Gastrocnemius medialis (tissue), 4 donors: ENCODE results near the gene RAD51B.

ENCODE experiments used
- POLR2A ChIP-seq, 2 donors: fragments of 450-650 bp; IDR thresholded peaks; one replicate each; pipeline ENCODE4 v1.6.1; 2017; ENCODE audit warnings: antibody characterized with exemption in 2 of 2, mild to moderate bottlenecking in 2 of 2, moderate library complexity in 2 of 2
- TF ChIP-seq, protein P1 (sequence below), 5 experiments: fragments of 450-650 bp in 3 of 5; fragments of 200-600 bp in 2 of 5; sonication (generic) in 2 of 5; IDR thresholded peaks in 4 of 5; conservative IDR thresholded peaks in 1 of 5; 1 replicate in 4 of 5; 2 replicates in 1 of 5; pipeline ENCODE4 v1.5.1; 2016 to 2019; ENCODE audit warnings: antibody characterized with exemption in 5 of 5, mild to moderate bottlenecking in 3 of 5, moderate library complexity in 3 of 5

GRCh38 chr14:68679746-68680467 lies 860.3 kb downstream of the RAD51B start:
- TF ChIP-seq, protein P1, sequence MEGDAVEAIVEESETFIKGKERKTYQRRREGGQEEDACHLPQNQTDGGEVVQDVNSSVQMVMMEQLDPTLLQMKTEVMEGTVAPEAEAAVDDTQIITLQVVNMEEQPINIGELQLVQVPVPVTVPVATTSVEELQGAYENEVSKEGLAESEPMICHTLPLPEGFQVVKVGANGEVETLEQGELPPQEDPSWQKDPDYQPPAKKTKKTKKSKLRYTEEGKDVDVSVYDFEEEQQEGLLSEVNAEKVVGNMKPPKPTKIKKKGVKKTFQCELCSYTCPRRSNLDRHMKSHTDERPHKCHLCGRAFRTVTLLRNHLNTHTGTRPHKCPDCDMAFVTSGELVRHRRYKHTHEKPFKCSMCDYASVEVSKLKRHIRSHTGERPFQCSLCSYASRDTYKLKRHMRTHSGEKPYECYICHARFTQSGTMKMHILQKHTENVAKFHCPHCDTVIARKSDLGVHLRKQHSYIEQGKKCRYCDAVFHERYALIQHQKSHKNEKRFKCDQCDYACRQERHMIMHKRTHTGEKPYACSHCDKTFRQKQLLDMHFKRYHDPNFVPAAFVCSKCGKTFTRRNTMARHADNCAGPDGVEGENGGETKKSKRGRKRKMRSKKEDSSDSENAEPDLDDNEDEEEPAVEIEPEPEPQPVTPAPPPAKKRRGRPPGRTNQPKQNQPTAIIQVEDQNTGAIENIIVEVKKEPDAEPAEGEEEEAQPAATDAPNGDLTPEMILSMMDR (IDR thresholded peaks at IDR 0.05 in 4 of 5, conservative IDR thresholded peaks at IDR 0.05 in 1 of 5) = no peak
- no peak for TF ChIP-seq POLR2A (IDR thresholded peaks at IDR 0.05)
